ENCODE data around the gene SPATC1L. TPM values are rescaled to one million over a fixed set of nuclear protein-coding genes. Genes with fewer than 3 reads are reported as not detected.
"Not testable (repeated sequence)": the region's sequence is repeated elsewhere in the genome, so short reads cannot be mapped to it uniquely, and the experiment has no call there.

SPATC1L gene
- total RNA-seq, 1 experiment from 2014 or later: 6.2 TPM

GRCh38 chr21:46151989-46152926 lies 32.0 kb downstream of the SPATC1L start:
- DNase-seq (ENCODE audit: extremely low read depth, low read depth): no peak

GRCh38 chr21:46151261-46151988 lies 32.8 kb downstream of the SPATC1L start:
- no peak for DNase-seq (ENCODE audit: extremely low read depth, low read depth)

GRCh38 chr21:46150491-46151121 lies 33.7 kb downstream of the SPATC1L start:
- no peak for DNase-seq (ENCODE audit: extremely low read depth, low read depth)

GRCh38 chr21:46150073-46150472 lies 34.2 kb downstream of the SPATC1L start:
- DNase-seq (ENCODE audit: extremely low read depth, low read depth): no peak

GRCh38 chr21:46149205-46149901 lies 34.9 kb downstream of the SPATC1L start:
- DNase-seq (ENCODE audit: extremely low read depth, low read depth): no peak

GRCh38 chr21:46148106-46148505 lies 36.2 kb downstream of the SPATC1L start:
- no peak for DNase-seq (ENCODE audit: extremely low read depth, low read depth)

- DNase-seq (ENCODE audit: extremely low read depth, low read depth): peak; percentile 24
Measured at GRCh38 chr21:46147429-46147828, 36.8 kb downstream of the SPATC1L start.

- DNase-seq (ENCODE audit: extremely low read depth, low read depth): no peak
Measured at GRCh38 chr21:46146856-46147255, 37.4 kb downstream of the SPATC1L start.

GRCh38 chr21:46145840-46146691 lies 38.2 kb downstream of the SPATC1L start:
- no peak for DNase-seq (ENCODE audit: extremely low read depth, low read depth)

GRCh38 chr21:46145159-46145839 lies 39.0 kb downstream of the SPATC1L start:
- DNase-seq (ENCODE audit: extremely low read depth, low read depth): no peak

- no peak for DNase-seq (ENCODE audit: extremely low read depth, low read depth)
Measured at GRCh38 chr21:46144464-46145070, 39.7 kb downstream of the SPATC1L start.

GRCh38 chr21:46142582-46143473 lies 41.4 kb downstream of the SPATC1L start:
- DNase-seq (ENCODE audit: extremely low read depth, low read depth): no peak

- no peak for DNase-seq (ENCODE audit: extremely low read depth, low read depth)
Measured at GRCh38 chr21:46141767-46142581, 42.3 kb downstream of the SPATC1L start.

GRCh38 chr21:46140352-46141003 lies 43.8 kb downstream of the SPATC1L start:
- not testable (repeated sequence) for DNase-seq (ENCODE audit: extremely low read depth, low read depth)

- DNase-seq (ENCODE audit: extremely low read depth, low read depth): no peak
Measured at GRCh38 chr21:46139686-46140085, 44.6 kb downstream of the SPATC1L start.

GRCh38 chr21:46138383-46138970 lies 45.8 kb downstream of the SPATC1L start:
- no peak for DNase-seq (ENCODE audit: extremely low read depth, low read depth)

All from NCI-H460 (cell line).